Stimulated activated CD4-positive, alpha-beta T cell treated with anti-CD3 and anti-CD28 coated beads, Interleukin-4, amount 100 ng/mL, for 4 hours (primary cell): Measurements from ENCODE around the gene PLXNA4.

Source experiments
- DNase-seq, 2 experiments: peaks; one replicate each; pipeline ENCODE4 v3.0.0-alpha.2; 2020

The PLXNA4 gene

DNA sequence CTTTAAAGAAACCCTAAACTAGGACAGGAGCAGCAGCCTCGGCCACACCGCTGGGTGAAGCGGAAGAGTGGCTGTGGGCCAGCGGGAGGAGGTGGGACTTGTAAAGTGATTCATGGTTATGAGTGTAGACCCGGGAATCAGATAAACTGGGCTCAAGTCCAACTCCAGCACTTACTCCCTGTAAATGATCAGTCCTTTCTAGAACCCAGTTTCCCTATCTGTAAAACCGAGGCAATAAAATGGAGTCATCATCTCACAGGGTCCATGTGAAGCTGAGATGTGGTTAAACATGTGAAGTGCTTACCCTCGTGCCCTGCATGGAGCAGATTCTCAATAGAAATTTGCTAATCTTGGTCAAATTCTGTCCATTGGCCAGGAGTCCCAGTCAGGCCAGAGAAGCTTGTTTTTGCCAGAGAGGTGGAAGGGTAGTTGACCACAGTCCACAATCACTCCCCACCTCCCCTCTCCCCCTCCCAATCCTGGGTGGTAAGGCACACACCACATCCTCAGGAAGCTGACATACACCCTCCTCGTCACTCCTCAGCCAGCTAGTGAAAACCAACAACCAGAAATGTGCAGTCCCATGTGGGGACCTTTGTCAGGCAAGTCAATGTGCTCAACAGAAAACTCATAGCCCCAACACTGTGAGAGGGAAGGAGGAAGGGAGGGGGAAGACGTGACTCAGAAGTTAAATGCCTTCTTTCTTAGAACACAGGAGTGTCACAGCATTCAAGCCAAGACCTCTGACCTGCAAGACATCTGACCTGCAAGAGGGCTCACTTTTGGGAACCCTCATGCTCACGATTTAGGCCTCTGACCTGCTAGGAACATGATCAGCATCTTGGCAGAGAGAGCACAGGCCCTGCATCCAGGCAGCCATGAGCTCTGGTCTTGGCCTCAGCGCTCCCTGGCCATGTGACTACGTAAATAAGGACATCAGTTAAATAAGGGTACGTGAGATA, 145.1 kb downstream of the PLXNA4 start:
- peak in 1 of 2 experiments; percentile 21 for DNase-seq

DNA sequence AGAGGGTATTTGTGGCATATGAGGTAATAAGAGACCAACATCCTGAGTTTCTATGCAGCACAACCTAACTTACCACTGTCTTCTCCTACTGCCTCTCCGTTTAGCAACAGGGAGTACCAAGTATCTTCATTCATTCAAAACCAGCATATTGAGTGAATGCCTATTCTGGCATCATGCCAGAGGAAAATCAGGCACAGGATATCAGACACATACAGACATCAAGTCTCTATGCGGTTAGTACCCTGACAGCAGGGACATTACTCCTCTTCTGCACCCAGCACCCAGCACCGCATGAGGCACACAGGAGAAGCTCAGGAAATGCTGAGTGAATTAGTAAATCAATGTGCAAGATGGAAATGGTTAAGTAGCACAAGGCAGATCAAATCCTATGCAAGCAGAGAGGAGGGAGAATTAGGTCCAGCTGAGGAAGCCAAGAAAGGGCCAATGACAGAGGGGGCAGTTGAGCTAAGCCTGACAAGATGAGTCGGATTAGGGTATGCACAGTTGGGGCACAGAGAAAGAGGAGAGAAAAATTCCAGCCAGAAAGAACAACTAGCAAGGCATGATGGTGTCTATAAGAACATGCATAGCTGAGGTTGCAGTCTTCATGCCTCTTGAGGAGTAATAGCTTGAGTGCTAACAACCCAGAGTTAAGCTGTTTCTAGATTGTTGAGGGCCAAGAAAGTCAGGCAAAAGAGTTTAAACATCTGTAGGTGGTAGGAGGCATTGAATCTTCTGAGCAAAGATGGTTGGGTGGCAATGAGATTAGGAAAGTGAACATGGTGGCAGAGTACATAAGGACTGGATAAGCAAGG, 146.0 kb downstream of the PLXNA4 start:
- DNase-seq = no peak

DNA sequence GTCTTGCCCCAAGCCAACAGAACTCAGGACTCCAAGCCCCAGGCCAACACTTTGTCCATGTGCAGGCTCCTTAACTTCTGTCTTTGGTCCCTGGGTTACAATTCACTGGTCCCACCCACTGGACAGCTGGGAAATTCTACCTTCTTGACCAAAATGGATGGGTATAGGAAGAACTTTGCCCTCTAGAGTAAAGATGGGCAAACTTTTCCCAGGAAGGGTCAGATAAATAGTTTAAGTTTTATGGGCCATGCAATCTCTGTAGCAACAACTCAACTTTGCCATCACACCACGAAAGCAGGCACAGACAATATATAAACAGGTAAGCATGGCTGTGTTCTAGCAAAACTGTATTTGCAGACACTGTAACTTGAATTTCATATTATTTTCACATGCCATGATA, 147.1 kb downstream of the PLXNA4 start:
- no peak for DNase-seq

DNA sequence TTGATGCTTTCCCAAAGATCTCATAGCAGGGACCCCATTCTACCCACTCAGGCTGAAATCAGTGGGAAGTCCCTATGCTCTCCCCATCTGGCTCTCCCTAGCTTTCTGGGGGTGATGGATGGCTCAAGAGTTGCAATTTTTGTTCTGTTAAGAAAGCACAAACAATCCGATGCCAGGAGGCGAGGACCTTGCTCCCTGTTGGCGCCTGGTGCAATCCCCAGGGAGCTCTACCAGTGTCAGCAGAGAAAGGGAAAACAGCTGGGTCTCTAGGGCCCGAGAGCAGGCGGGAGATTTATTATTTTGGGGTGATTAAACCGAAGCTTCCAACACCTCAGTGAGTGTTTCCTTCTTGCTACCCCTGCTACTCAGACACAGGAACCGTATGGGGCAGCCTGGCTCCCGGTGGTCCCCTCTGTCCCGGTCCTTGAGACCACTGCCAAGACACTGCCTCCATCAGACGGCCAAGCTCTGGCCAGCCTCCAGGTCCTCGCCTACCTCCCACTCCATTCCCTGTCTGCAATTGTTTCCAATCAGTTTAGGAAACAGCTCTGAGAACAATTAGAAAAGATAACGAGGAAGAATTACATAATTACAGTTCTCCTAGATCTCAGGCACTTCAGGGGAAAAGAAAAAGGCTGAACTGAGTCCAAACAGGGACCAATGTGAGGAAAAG, 147.9 kb downstream of the PLXNA4 start:
- DNase-seq = no peak

DNA sequence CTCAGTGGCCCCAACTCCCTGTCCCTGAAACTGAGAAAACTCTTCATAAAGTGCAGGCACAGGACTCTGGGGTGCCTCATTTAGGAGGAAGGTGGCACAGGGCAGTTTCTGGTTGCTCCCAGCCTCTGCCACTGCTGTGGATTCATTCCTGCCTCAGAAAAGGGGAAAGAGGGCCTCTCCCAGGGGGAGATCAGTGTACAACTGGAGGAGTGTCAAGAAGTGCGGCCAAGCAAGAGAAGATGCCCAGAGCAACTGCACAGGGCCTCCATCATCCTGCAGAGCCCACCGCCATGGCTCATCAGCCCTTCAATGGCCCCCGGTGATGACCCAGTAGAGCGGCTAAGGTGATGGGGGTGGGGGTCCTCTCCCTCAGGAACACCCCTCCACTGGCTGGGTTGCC, 150.3 kb downstream of the PLXNA4 start:
- DNase-seq = no peak

DNA sequence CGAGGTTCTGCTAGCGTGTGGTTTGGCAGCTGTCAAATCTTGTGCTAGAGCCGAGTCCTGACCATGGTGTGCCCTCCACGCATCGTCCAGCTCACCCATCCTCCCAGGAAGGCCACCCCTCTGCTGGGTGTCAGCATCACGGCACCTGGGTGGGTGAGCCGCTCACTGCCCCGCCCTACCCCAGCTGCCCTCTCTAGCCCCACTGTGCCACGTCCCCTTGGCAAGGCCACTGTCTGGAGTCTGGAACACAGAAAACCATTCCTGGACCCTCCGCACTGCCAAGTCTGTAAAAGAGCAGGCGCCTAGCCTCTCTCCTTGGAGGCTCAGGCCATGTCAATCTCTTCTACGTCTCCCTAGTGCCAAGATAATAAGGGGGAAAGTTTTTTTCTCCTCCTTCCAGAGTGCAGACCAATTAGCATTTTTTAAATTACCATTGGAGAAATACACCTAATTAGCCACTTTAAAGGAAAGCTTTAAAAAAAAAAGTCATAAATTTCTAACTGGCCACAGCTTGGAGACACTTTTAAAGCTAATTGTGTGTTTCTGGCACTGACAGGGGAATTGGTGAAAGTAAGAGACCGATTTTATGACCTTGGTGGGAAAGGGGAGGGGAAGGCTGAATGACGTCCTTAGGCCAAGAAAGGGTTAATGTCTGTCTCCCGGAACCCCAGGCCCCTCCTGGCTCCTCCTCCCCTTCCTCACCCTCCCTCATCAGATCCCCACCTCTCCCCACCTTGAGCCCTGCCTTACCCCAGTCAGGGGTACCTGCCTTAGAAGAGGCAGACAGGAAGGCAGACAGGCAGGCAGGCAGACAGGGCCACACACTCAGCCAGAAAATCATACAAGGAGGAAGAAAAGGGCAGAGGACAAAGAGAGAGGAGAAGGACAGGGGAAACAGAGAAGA, 151.2 kb downstream of the PLXNA4 start:
- DNase-seq = no peak

DNA sequence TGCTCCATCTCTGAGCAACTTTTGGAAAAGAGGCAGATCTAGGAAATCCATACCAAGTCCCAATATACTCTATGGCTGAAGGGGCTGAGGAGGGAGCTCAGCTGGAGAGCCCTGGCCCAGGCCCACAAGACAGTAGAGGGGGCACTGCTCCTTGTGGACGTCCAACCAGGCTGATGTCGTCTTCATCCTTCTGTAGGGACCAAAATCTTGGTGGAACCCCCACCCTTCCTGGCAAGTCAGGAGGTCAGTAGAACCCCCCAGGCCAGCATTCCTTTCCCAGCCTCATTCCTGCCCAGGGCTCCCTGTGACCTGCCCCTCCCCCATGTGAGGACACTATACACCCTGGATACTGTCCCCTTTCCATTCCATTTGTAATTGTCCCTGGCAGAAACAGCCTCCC, 152.0 kb downstream of the PLXNA4 start:
- DNase-seq = no peak

DNA sequence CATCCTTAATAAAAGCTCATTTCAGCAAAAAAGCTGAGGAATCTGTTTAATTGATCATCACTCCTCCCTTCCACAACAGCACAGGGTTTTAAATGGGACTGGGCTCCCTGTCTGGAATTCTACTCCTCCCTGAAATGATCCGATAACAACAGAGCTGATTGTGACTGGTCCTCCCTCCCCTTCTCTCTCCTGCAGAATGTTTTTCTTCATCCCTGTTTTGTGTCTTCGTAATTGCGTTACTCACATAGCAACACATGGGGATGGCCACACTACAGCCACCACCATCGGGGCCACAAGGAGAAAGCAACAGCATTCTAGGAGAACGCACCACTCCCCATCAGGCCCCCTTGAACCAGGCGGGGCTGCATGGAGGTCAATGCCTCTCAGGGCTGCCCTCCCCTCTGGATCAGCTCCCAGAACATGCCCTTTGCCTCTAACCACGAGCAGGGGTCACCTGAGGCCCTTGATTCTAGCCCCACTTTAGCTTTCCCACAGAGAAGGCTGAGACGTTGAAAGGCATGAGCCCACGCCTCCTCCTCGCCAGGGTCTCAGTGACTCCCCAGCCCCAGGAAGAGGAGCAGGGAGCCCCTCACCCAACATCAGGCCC, 152.6 kb downstream of the PLXNA4 start:
- DNase-seq = no peak

DNA sequence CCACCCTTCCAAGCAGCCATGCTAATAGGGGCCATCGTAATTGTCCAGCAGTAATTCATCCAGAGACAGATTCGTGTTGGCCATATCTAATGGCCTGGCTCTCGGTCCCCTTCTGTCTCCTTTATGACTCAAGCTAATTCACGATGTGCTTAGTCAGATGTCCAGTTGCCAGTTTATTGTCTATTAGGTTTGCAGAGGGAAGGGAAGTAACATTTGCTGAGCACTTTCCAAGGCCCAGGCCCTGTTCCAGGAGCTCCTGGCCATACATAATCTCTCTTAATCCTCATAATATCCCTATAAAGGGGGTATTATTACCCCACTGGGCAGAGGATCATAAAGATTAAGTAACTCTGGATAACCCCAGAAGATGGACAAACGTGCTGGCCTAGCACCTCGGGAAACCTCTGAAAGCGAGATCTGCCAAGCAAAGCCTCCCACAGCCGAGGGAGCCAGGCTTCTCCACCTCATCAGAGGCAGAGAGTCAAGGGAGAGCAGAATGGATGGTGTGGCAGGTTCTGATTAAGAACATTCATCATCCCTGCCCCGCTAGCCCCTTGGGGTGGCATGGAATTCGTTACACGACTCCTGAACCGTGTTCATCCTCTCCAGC, 153.7 kb downstream of the PLXNA4 start:
- DNase-seq = no peak

DNA sequence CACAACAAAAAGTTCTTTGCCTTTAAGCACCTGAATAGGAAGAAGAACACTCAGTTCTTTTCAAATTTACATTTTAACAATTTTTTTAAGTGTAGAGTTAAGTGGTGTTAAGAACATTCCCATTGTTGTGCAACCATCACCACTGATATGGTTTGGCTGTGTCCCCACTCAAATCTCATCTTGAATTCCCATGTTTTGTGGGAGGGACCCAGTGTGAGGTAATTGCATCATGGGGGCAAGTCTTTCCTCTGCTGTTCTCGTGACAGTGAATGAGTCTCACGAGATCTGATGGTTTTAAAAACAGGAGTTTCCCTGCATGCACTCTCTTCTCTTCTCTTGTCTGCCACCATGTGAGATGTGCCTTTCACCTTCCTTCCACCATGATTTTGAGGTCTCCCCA, 155.7 kb downstream of the PLXNA4 start:
- DNase-seq = no peak

DNA sequence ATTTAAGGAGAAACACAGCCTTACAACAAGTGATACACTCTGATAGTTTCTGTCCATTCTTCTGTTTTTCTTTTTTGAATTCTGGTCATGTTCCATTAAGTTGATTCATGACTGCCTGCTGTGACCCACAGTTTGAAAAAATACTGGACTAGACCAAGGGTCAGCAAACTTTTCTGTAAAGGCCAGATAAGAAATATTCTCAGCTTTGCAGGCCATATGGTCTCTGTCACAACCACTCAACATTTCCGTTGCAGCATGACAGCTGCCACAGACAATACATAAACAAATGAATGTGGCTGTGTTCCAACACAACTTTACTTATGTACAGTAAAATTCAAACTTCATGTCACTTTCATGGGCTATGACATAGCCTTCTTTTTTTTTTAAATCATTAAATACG, 156.7 kb downstream of the PLXNA4 start:
- DNase-seq = no peak

DNA sequence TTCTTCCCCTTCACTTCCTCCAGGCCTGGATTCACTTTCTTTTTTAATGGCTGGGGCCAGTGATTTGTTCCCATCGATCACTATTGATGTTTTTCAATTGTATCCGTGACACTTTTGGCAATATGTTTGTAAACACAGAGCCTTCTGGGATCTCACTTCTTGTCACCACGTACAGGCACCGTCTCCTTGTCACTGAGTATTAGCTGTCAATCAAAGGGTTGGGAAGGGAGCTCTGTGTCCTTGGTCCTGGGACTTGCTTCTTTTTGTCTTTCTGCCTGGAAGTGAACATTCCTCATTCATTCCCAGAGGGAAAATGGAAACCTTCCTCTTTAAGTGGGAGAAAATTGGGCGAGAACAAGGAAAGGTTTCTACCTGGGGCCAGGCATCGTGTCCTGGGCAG, 157.4 kb downstream of the PLXNA4 start:
- DNase-seq = no peak

DNA sequence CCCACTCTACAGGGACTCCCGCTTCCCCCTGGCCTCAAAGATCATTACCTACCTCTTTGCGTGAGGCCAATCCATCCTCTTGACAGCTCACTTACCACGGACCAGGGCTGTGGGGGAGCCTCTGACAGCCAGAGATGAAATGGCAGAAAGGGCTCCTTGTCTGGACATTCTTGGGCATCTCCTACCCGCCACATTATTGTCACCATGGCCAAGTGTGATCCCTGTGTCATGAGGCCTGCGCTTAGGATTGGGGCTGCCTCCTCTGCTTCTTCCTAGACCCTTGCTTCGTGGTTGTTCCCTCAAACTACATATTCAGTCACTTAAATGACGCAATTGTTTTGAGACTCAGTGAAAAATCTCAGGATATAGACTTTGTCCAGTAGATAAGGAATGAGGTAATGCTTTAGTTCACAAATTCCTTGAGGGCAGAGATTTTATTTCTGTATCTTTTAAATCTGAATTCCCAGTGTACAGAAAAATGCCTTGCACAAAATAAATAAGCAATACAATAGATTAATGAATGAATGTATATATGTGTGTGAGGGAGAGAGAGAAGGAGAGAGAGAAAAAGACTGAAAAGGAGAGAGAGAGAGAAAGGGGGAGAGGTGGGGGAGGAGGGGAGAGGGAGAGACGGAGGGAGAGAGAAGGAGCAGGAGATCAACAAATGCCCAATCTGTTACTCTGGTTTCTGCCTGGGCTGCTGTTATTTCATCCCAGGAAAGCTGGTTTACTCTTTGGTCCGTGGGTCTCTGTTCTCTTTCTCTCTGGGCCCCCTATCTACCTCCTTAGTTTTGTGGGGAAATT, 159.0 kb downstream of the PLXNA4 start:
- no peak for DNase-seq

DNA sequence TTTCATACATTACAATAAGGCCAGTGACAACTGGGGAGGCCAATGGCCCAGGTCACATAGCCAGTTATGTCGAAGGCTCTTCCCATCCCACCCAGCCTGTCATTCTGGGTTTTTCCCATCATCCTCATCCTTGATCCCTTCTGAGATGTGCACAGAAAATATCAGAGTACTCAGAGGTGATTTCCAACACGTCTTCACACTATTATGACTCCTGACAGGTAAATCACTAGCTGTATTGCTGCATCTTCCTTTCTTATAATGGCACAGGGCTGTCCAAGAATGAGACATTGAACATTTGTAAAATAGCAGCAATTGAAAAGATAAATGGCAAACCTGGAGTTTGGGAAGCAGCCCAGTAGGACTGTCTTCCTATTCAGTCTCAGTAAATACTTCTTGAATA, 159.9 kb downstream of the PLXNA4 start:
- no peak for DNase-seq

DNA sequence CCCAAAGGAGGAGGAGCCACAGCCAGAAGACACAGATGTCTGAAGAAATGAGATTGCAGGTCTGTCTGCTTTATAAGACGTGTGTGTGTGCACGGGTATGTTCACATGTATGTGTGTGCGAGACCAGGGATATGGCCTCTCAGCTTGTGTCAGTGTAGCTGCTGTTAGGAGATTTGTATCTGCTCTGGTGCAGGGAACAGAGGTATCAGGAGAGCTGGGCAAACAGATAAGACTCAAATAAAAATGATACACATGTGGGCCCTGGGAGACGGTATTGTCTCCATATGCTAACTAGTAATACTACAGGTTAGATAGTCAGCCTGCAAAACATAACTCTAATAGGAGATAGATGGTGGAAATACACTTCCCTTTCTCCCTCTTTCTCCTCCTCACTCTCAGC, 161.0 kb downstream of the PLXNA4 start:
- no peak for DNase-seq

DNA sequence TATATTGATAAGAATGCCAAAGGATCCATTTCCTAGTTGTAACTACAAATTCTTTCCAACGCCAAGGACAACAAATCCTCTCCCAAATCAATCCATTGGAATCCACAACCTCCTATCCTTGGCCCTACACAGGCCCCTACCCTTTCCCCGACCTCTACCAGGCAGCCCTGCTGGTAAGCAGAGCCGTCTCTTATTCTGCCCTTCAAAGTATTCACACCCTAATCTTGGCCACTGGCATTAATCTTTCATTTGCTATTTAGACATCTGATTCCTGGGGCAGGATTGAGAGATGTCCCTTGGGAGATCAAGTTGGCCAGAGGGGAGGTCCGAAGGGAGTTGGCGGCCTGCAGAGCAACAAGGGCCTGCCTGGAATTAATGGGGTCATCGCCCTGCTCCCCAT, 161.4 kb downstream of the PLXNA4 start:
- no peak for DNase-seq

DNA sequence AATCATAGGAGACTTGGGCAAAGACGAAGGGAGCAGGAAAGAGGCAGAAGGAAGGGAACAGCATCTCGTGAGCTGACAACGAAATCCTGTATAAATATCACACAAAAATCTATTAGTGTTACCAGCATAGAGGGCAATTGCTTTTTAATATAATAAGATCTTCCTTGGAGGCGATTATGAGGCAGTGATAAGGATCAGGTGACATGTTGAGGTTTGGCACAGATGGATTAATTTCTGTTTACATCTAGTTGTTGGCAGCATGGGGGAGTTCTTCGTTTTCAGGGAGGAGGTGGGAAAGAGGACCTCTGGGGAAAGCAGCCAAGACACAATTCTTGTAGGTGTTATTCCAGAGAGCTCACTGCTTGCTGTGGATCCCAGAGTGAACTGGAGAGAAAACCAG, 163.8 kb downstream of the PLXNA4 start:
- DNase-seq = no peak

DNA sequence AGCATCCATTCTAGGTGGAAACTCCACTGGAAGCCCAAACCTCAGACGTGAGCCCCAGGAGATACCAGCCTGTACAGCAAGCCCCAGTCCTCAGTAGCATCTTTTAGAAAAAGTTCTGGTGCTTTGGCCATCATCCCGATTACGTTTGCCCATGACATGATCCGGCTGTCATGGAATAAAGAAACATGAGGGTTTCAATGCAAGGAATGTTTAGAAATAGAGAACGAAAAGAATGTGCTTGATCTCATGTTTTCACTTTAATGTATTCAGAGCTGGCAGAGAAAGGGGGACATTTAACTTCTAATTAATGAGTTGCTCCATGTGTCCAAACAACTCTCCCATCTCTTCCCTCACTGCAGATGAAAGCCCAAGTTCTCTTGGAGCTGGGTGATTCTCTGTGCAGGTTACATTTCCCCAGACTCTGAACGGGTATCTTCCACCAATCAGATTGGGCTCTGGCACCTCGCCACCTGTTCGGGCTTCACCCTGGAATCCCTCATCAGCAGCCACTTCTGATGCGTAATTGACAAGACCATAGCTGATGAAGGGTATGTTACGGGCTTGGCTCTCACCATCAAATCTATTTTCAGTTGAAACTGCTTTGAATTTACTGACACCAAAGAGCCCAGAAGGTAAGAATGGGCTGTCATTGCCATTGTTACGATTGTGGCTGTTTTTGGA, 165.3 kb downstream of the PLXNA4 start:
- no peak for DNase-seq

DNA sequence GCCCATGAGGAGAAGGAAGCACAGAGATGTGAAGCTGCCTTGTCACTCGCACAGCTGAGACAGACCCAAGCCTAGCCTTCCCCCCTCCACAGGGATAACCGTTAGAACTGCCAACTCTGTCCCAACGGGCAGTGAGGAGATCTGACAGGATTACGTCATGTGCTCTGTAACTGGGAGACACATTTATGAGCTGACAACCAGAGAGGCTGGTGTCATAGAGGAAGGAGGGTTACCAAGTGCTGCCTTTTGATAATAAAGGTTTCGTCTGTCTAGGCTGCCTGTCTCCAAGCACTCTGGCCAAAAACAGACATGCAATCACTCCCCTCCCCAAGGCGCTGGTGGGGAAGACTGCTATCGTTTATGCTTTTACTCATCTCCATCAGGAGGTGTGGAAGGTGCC, 165.9 kb downstream of the PLXNA4 start:
- no peak for DNase-seq

DNA sequence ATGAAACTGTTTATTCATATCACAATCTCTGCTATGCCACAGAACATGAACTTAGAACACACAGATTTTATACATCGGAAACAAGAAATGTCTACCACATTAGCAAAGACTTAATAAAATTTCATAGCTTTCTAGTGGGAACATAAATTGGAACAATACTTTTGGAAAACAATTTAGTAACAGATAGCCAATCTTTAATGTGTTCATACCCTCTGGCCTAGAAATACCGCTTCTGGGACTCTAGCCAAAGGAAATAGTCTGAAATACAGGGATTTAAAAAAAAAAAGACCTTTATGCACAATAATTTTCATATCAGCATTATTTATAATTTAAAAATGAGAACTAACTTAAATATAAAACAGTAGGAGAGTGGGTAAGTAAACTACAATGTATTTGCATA, 168.5 kb downstream of the PLXNA4 start:
- no peak for DNase-seq
